NCI-H1436 (cell line): Measurements from ENCODE around the gene MCCD1.
A peak's percentile ranks its signal among the peaks of the same experiment; 100 is the strongest.
"Not testable (repeated sequence)": the region's sequence is repeated elsewhere in the genome, so short reads cannot be mapped to it uniquely, and the experiment has no call there.

ENCODE experiments used
- DNase-seq: peaks from one replicate; lab custom pipeline; 2025; lab: John Stamatoyannopoulos, UW

Gene MCCD1

GRCh38 chr6:31543639-31544038 lies 14.9 kb downstream of the MCCD1 start:
- no peak for DNase-seq

- no peak for DNase-seq
Observed at GRCh38 chr6:31544676-31545075, 15.9 kb downstream of the MCCD1 start.

- DNase-seq, result no peak
Observed at GRCh38 chr6:31545291-31545690, 16.5 kb downstream of the MCCD1 start.

- peak; percentile 90 for DNase-seq
Observed at GRCh38 chr6:31546339-31546957, 17.7 kb downstream of the MCCD1 start, which contains the start of gene ATP6V1G2. Gene ATP6V1G2, minus strand, starts transcription at chr6:31546608. Its CDS starts 49 bp downstream, at chr6:31546559.

- peak; percentile 99 for DNase-seq
Observed at GRCh38 chr6:31546958-31547726, 18.4 kb downstream of the MCCD1 start, which contains the start of gene NFKBIL1. Gene NFKBIL1, plus strand, starts transcription at chr6:31547608. Its CDS starts 87 bp downstream, at chr6:31547695.

- no peak for DNase-seq
Observed at GRCh38 chr6:31547727-31548543, 19.2 kb downstream of the MCCD1 start.

GRCh38 chr6:31548544-31548873 lies 19.7 kb downstream of the MCCD1 start:
- no peak for DNase-seq

- not testable (repeated sequence) for DNase-seq
Observed at GRCh38 chr6:31551371-31551770, 22.6 kb downstream of the MCCD1 start.

GRCh38 chr6:31556307-31556706 lies 27.5 kb downstream of the MCCD1 start:
- DNase-seq, result no peak

GRCh38 chr6:31557443-31558317 lies 28.9 kb downstream of the MCCD1 start:
- DNase-seq, result no peak

- DNase-seq, result no peak
Observed at GRCh38 chr6:31558318-31558625, 29.5 kb downstream of the MCCD1 start.

GRCh38 chr6:31558631-31559500 lies 30.1 kb downstream of the MCCD1 start:
- DNase-seq, result no peak

GRCh38 chr6:31559606-31559957 lies 30.8 kb downstream of the MCCD1 start:
- no peak for DNase-seq

GRCh38 chr6:31559958-31560696 lies 31.4 kb downstream of the MCCD1 start:
- no peak for DNase-seq

GRCh38 chr6:31560697-31561058 lies 31.9 kb downstream of the MCCD1 start:
- DNase-seq, result no peak

- no peak for DNase-seq
Observed at GRCh38 chr6:31567531-31568370, 39.0 kb downstream of the MCCD1 start.

GRCh38 chr6:31568537-31568961 lies 39.8 kb downstream of the MCCD1 start:
- DNase-seq, result no peak

GRCh38 chr6:31569861-31570536 lies 41.2 kb downstream of the MCCD1 start:
- DNase-seq, result no peak
